LNCAP (cell line): Measurements from ENCODE around the gene CHRM2.

Experiments
- CTCF ChIP-seq: fragments of 450-650 bp; IDR thresholded peaks from 2 replicates; pipeline ENCODE4 v1.5.1; 2017; ENCODE audit warnings: mild to moderate bottlenecking

The CHRM2 gene

GRCh38 chr7:137038706-137039105 is 170.3 kb downstream of the CHRM2 start:
- no peak for TF ChIP-seq CTCF

- no peak for TF ChIP-seq CTCF
These were observed 172.3 kb downstream of the CHRM2 start for GRCh38 chr7:137040745-137041144.

- TF ChIP-seq CTCF = no peak
These were observed 177.1 kb downstream of the CHRM2 start for GRCh38 chr7:137045573-137045972.

- TF ChIP-seq CTCF = no peak
These were observed 201.0 kb downstream of the CHRM2 start for GRCh38 chr7:137069249-137069963.
